Measurements from ENCODE around the gene TP53I13.

- TF ChIP-seq, protein P1, sequence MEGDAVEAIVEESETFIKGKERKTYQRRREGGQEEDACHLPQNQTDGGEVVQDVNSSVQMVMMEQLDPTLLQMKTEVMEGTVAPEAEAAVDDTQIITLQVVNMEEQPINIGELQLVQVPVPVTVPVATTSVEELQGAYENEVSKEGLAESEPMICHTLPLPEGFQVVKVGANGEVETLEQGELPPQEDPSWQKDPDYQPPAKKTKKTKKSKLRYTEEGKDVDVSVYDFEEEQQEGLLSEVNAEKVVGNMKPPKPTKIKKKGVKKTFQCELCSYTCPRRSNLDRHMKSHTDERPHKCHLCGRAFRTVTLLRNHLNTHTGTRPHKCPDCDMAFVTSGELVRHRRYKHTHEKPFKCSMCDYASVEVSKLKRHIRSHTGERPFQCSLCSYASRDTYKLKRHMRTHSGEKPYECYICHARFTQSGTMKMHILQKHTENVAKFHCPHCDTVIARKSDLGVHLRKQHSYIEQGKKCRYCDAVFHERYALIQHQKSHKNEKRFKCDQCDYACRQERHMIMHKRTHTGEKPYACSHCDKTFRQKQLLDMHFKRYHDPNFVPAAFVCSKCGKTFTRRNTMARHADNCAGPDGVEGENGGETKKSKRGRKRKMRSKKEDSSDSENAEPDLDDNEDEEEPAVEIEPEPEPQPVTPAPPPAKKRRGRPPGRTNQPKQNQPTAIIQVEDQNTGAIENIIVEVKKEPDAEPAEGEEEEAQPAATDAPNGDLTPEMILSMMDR (IDR thresholded peaks at IDR 0.05) = peak; percentile 93 to 98 (median 97)
- peak; percentile 15 to 58 (median 55) for TF ChIP-seq POLR2AphosphoS5 (IDR thresholded peaks at IDR 0.05)
These were observed 23.5 kb downstream of the TP53I13 start for GRCh38 chr17:29591737-29592608.

All from transverse colon (tissue), 4 donors.